ENCODE results near the gene PDILT.
"Not testable (repeated sequence)": the region's sequence is repeated elsewhere in the genome, so short reads cannot be mapped to it uniquely, and the experiment has no call there.

GRCh38 chr16:20453633-20454032, 49.1 kb upstream of the PDILT start:
- not testable (repeated sequence) for TF ChIP-seq CTCF (IDR thresholded peaks at IDR 0.05; ENCODE audit: low read length); EZH2 (IDR thresholded peaks at IDR 0.05; ENCODE audit: borderline replicate concordance, low read length)

Data from OCI-LY1 (cell line).